K562 (cell line): ENCODE data around the gene DGCR2. TPM values are rescaled to one million over a fixed set of nuclear protein-coding genes. Genes with fewer than 3 reads are reported as not detected.

Source experiments
- ATAC-seq: fragments of 200-7000 bp; cut with Tn5 transposase; 3 replicates; pipeline ENCODE4 v1.9.1; 2020; ENCODE audit warnings: moderate library complexity
- BruUV-seq: library from RNA; stranded (reverse); fragments of 400-500 nt; replicated peaks from 2 replicates; lab custom pipeline; 2021; lab: Mats Ljungman, UMichigan
- CTCF ChIA-PET: fragments of 300-600 bp; formaldehyde crosslinking; extraction: SDS; loops from one replicate; lab custom pipeline; 2021; ENCODE audit warnings: low intra/inter-chr PET ratio; lab: Yijun Ruan, JAX
- POLR2A ChIA-PET: fragments of 300-600, 350-650 bp; sonication (Branson Sonifier 250); formaldehyde crosslinking; extraction: SDS; loops from one replicate; lab custom pipeline; 2021; ENCODE audit warnings: antibody characterized with exemption, inconsistent platforms; lab: Yijun Ruan, JAX
- DNase-seq, 4 experiments: peaks; one replicate each; pipeline versions ENCODE4 v3.0.0 to v3.0.0-alpha.2; 2011 to 2018; ENCODE audit warnings: low spot score in 3 of 4, mixed read lengths in 3 of 4; ENCODE audit errors: extremely low read depth in 1 of 4
- FAIRE-seq: peaks from 2 replicates; lab custom pipeline; 2011; peaks lifted over from hg19 to GRCh38; lab: Jason Lieb, UNC
- H2AFZ ChIP-seq: 2 replicates; pipeline ENCODE4 v1.6.0; 2011; ENCODE audit warnings: low read depth, low read length, control low read depth, inconsistent platforms
- H3K27ac ChIP-seq: fragments of 200-600 bp; 3 replicates; pipeline ENCODE4 v1.8.0; 2011; ENCODE audit warnings: low read depth, mild to moderate bottlenecking, control low read depth, inconsistent platforms, low read length, moderate library complexity, mixed read lengths; ENCODE audit errors: extremely low read depth
- H3K27me3 ChIP-seq, 2 experiments: fragments of 300-600 bp in 1 of 2; 2 replicates in 1 of 2; 3 replicates in 1 of 2; pipeline versions ENCODE4 v1.6.0 to v1.8.0; 2011; ENCODE audit warnings: inconsistent platforms in 2 of 2, low read length in 2 of 2, mild to moderate bottlenecking in 1 of 2, mixed read lengths in 1 of 2, moderate library complexity in 1 of 2; ENCODE audit not compliant: control insufficient read depth in 2 of 2, insufficient read depth in 2 of 2
- H3K36me3 ChIP-seq: fragments of 300-600 bp; 3 replicates; pipeline ENCODE4 v1.8.0; 2011; ENCODE audit warnings: mild to moderate bottlenecking, low read length, inconsistent platforms; ENCODE audit not compliant: control insufficient read depth, insufficient read depth
- H3K4me1 ChIP-seq, 2 experiments: fragments of 200-600 bp in 1 of 2; replicated peaks in 1 of 2; 2 replicates in 1 of 2; 3 replicates in 1 of 2; pipeline versions ENCODE4 v1.5.1 to v1.8.0; 2011; ENCODE audit warnings: inconsistent platforms in 2 of 2, low read length in 2 of 2, mild to moderate bottlenecking in 1 of 2, mixed read lengths in 1 of 2, moderate library complexity in 1 of 2; ENCODE audit not compliant: control insufficient read depth in 2 of 2, insufficient read depth in 2 of 2
- H3K4me2 ChIP-seq: 2 replicates; pipeline ENCODE4 v1.6.1; 2011; ENCODE audit warnings: low read length, control low read depth, inconsistent platforms, mixed read lengths; ENCODE audit not compliant: insufficient read depth
- H3K4me3 ChIP-seq: fragments of 200-600 bp; sonication (generic), shearing (Covaris generic); 2 replicates; pipeline ENCODE4 v1.5.1; 2016; ENCODE audit warnings: control low read depth, inconsistent platforms
- H3K79me2 ChIP-seq: fragments of 200-600 bp; 3 replicates; pipeline ENCODE4 v1.8.0; 2011; ENCODE audit warnings: low read length, inconsistent platforms; ENCODE audit not compliant: control insufficient read depth, insufficient read depth
- H3K9ac ChIP-seq, 2 experiments: 2 replicates each; pipeline versions ENCODE4 v1.6.0 to v1.6.1; 2011; ENCODE audit warnings: low read depth in 2 of 2, low read length in 2 of 2, control low read depth in 1 of 2, inconsistent platforms in 1 of 2, mild to moderate bottlenecking in 1 of 2, mixed read lengths in 1 of 2; ENCODE audit not compliant: insufficient read depth in 1 of 2
- H3K9me1 ChIP-seq: one replicate; pipeline ENCODE4 v1.6.0; 2011; ENCODE audit warnings: inconsistent platforms, mild to moderate bottlenecking, low read length, moderate library complexity; ENCODE audit not compliant: control insufficient read depth, insufficient read depth
- H3K9me3 ChIP-seq: replicated peaks from 2 replicates; pipeline ENCODE4 v1.5.1; 2011; ENCODE audit warnings: low read depth, low read length, inconsistent platforms; ENCODE audit not compliant: control insufficient read depth, insufficient read depth
- H4K20me1 ChIP-seq: replicated peaks from 2 replicates; pipeline ENCODE4 v1.6.1; 2011; ENCODE audit warnings: low read length, inconsistent platforms, mixed read lengths; ENCODE audit not compliant: control insufficient read depth, insufficient read depth
- GABPB2 ChIP-seq: fragments of 250-450 bp; sonication (Bioruptor Pico); conservative IDR thresholded peaks from 2 replicates; pipeline ENCODE4 v1.5.1; 2021; ENCODE audit warnings: mild to moderate bottlenecking
- NEUROD1 ChIP-seq: fragments of 150-350 bp; IDR thresholded peaks from 2 replicates; pipeline ENCODE4 v1.6.1; 2014; ENCODE audit warnings: borderline replicate concordance, low read length, low read depth; ENCODE audit not compliant: partially characterized antibody
- ZNF277 ChIP-seq: fragments of 250-450 bp; sonication (Bioruptor Pico); IDR thresholded peaks from 2 replicates; pipeline ENCODE4 v1.8.0; 2022; ENCODE audit warnings: inconsistent platforms, mild to moderate bottlenecking, moderate library complexity, borderline replicate concordance
- WGBS: fragments of 100-300 bp; shearing (Covaris generic); methylation state at CpG from one replicate; pipeline ENCODE4 v1.1.6; 2016; ENCODE audit warnings: low coverage, mixed read lengths; ENCODE audit not compliant: insufficient coverage; ENCODE audit errors: missing lambda C conversion rate; 5-methylcytosine and 5-hydroxymethylcytosine counted together
- in situ Hi-C: fragments of 300-500 bp; cut with MboI; formaldehyde crosslinking; loops from 4 replicates; pipeline ENCODE4 v1.15.0; 2018; ENCODE audit warnings: inconsistent platforms, mixed read lengths
- intact Hi-C: fragments of 100-400 bp; cut with micrococcal nuclease; formaldehyde crosslinking; loops from 2 replicates; pipeline ENCODE4 v1.14.2; 2022
- polyA plus RNA-seq, 8 experiments: library from polyadenylated mRNA; depleted of rRNA in 4 of 8; stranded (reverse) in 5 of 8; unstranded in 3 of 8; fragments of >200 nt; fragmentation: Nextera tagmentation in 2 of 8; fragmentation: Illumina TruSeq in 1 of 8; extraction: Ambion mirVana in 2 of 8; extraction: Trizol in 1 of 8; gene quantifications; 2 replicates each; pipeline versions ENCODE4 v1.2.1 to v1.2.3, GENCODE V29; 2011 to 2014; ENCODE audit warnings: inconsistent platforms in 1 of 8, missing spikeins in 1 of 8
- total RNA-seq, 7 experiments: library from RNA; depleted of rRNA in 6 of 7; stranded (reverse); fragments of >200 nt in 6 of 7; fragmentation: Illumina TruSeq in 2 of 7; extraction: Trizol in 2 of 7; gene quantifications; 2 replicates each; pipeline versions ENCODE4 v1.2.1 to v1.2.3, GENCODE V29; 2011 to 2021; ENCODE audit warnings: low replicate concordance in 1 of 7

Gene DGCR2
- total and polyA plus RNA-seq, 9 of the 15 experiments (the other 6 are each of a cell fraction or from before 2014, with no cell fraction given) = 0.69 to 101 (median 56.4) TPM

- CTCF ChIA-PET = interaction anchor here (0.6 to 0.7 kb wide), 2 partner anchors 12 to 634 kb away, joined by 3 to 4 read pairs; no protein-coding TSS in a partner anchor
These were observed 125.8 kb downstream of the DGCR2 start for GRCh38 chr22:18996376-18996900.

More at GRCh38 chr22:18996376-18996900, 125.8 kb downstream of the DGCR2 start:
- no peak for FAIRE-seq
- no peak overlapping the region for H2AFZ ChIP-seq
- H3K4me1 ChIP-seq = peaks cover 0 to 14% of the 10 kb centered on the region in 2 experiments; a peak in 1 of 5 replicates
- H3K4me2 ChIP-seq = no peak overlapping the region
- no peaks in the 10 kb centered on the region for H3K36me3 ChIP-seq
- in situ Hi-C loops = loop anchor here (25.0 kb wide), 1 partner anchor 209 kb away; no protein-coding TSS in a partner anchor
- TF ChIP-seq NEUROD1 = no peak
- TF ChIP-seq GABPB2 (CRISPR knock-in tag) = no peak
- TF ChIP-seq ZNF277 (CRISPR knock-in tag) = 0 out of 2 replicates have a peak, but pooled peaks have one; percentile 31
- H3K79me2 ChIP-seq = no peaks in the 10 kb centered on the region
- 6% methylated on average over 9 of the region's 9 CpGs for WGBS
- intact Hi-C loops = no loop called here
- H3K27me3 ChIP-seq = peaks cover 84 to 88% of the 10 kb centered on the region in 2 experiments
- H3K9me1 ChIP-seq = no peaks in the 10 kb centered on the region
- H3K9me3 ChIP-seq = no peaks in the 10 kb centered on the region
- ATAC-seq = no peak
- BruUV-seq = no TSS peak
- peaks cover 28% of the 10 kb centered on the region for H4K20me1 ChIP-seq
- DNase-seq = no peak
- H3K9ac ChIP-seq = no peak overlapping the region
- H3K27ac ChIP-seq = no peak overlapping the region
- H3K4me3 ChIP-seq = no peak overlapping the region
- POLR2A ChIA-PET = interaction anchor here (1.3 to 2.5 kb wide), 3 partner anchors 11 to 20 kb away, joined by 4 to 12 read pairs (median 5); no protein-coding TSS in a partner anchor
